GM23338 (cell line): ENCODE results near the gene SEZ6. TPM values are rescaled to one million over a fixed set of nuclear protein-coding genes. Genes with fewer than 3 reads are reported as not detected.

Source experiments
- ATAC-seq: fragments of 200-7000 bp; cut with Tn5 transposase; 3 replicates; pipeline ENCODE4 v1.9.1; 2020
- DNase-seq: peaks from one replicate; pipeline ENCODE4 v3.0.0-alpha.2; 2015; ENCODE audit warnings: low spot score
- H2AFZ ChIP-seq: fragments of 200-600 bp; sonication (generic); 2 replicates; pipeline ENCODE4 v1.8.0; 2016; ENCODE audit warnings: antibody characterized with exemption, mild to moderate bottlenecking, moderate library complexity
- H3F3A ChIP-seq: fragments of 200-600 bp; sonication (generic); replicated peaks from 2 replicates; pipeline ENCODE4 v1.8.0; 2017; ENCODE audit warnings: antibody characterized with exemption, mixed run types, low read depth
- H3K27ac ChIP-seq: fragments of 200-600 bp; sonication (generic); 2 replicates; pipeline ENCODE4 v1.6.1; 2016; ENCODE audit warnings: low read depth
- H3K27me3 ChIP-seq: fragments of 200-600 bp; sonication (generic); 2 replicates; pipeline ENCODE4 v1.8.0; 2016; ENCODE audit warnings: mild to moderate bottlenecking, mixed run types, moderate library complexity; ENCODE audit not compliant: insufficient read depth
- H3K36me3 ChIP-seq: fragments of 200-600 bp; sonication (generic); 2 replicates; pipeline ENCODE4 v1.8.0; 2016; ENCODE audit warnings: mild to moderate bottlenecking; ENCODE audit not compliant: insufficient read depth
- H3K4me1 ChIP-seq: fragments of 200-600 bp; sonication (generic); 2 replicates; pipeline ENCODE4 v1.8.0; 2016; ENCODE audit warnings: mild to moderate bottlenecking, moderate library complexity; ENCODE audit not compliant: insufficient read depth
- H3K4me2 ChIP-seq: fragments of 200-600 bp; sonication (generic); 2 replicates; pipeline ENCODE4 v1.7.1; 2017; ENCODE audit warnings: mixed run types
- H3K4me3 ChIP-seq: fragments of 200-600 bp; sonication (generic); 2 replicates; pipeline ENCODE4 v1.6.1; 2016; ENCODE audit warnings: mixed run types
- H3K79me2 ChIP-seq: fragments of 200-600 bp; sonication (generic); replicated peaks from 2 replicates; pipeline ENCODE4 v1.8.0; 2017; ENCODE audit warnings: mild to moderate bottlenecking; ENCODE audit not compliant: insufficient read depth
- H3K9me2 ChIP-seq: fragments of 200-600 bp; sonication (generic); 2 replicates; pipeline ENCODE4 v1.8.0; 2017; ENCODE audit not compliant: insufficient read depth
- H4K20me1 ChIP-seq: fragments of 200-600 bp; sonication (generic); replicated peaks from 2 replicates; pipeline ENCODE4 v1.8.0; 2017; ENCODE audit warnings: mild to moderate bottlenecking; ENCODE audit not compliant: insufficient read depth
- H3K27ac Mint-ChIP-seq: 2 replicates; pipeline ENCODE4 v1.8.0; 2020; ENCODE audit warnings: inconsistent platforms, mild to moderate bottlenecking, moderate library complexity, mixed read lengths
- H3K27me3 Mint-ChIP-seq: 3 replicates; pipeline ENCODE4 v1.8.0; 2022; ENCODE audit warnings: low read depth, mild to moderate bottlenecking, moderate library complexity, mixed read lengths, inconsistent platforms; ENCODE audit not compliant: insufficient read depth, poor library complexity
- H3K36me3 Mint-ChIP-seq: 3 replicates; pipeline ENCODE4 v1.8.0; 2021; ENCODE audit warnings: low read depth, mild to moderate bottlenecking, inconsistent platforms, moderate library complexity, mixed read lengths
- H3K4me1 Mint-ChIP-seq: 3 replicates; pipeline ENCODE4 v1.8.0; 2020; ENCODE audit warnings: mild to moderate bottlenecking, inconsistent platforms, mixed read lengths
- H3K4me3 Mint-ChIP-seq: 3 replicates; pipeline ENCODE4 v1.8.0; 2021; ENCODE audit warnings: moderate library complexity, mild to moderate bottlenecking, inconsistent platforms, mixed read lengths
- H3K9me3 Mint-ChIP-seq: 3 replicates; pipeline ENCODE4 v1.8.0; 2020; ENCODE audit warnings: moderate library complexity, mild to moderate bottlenecking, inconsistent platforms, mixed read lengths
- CREB1 ChIP-seq: fragments of 250-450 bp; sonication (Bioruptor Pico); IDR thresholded peaks from 2 replicates; pipeline ENCODE4 v1.5.0; 2020; ENCODE audit warnings: low read depth, mild to moderate bottlenecking, moderate library complexity
- CTCF ChIP-seq, 2 experiments: fragments of 200-600 bp in 1 of 2; sonication (generic) in 1 of 2; conservative IDR thresholded peaks; 2 replicates each; pipeline versions ENCODE4 v1.5.1 to v1.6.1; 2016 to 2017; ENCODE audit warnings: antibody characterized with exemption in 2 of 2, low read depth in 2 of 2, mild to moderate bottlenecking in 2 of 2, moderate library complexity in 1 of 2
- ETS1 ChIP-seq: IDR thresholded peaks from 2 replicates; pipeline ENCODE4 v1.6.1; 2016; ENCODE audit warnings: antibody characterized with exemption
- EZH2 ChIP-seq: fragments of 200-600 bp; sonication (generic); IDR thresholded peaks from one replicate; pipeline ENCODE4 v1.8.0; 2017; ENCODE audit warnings: antibody characterized with exemption, mild to moderate bottlenecking, low read depth; ENCODE audit not compliant: unreplicated experiment
- EZH2phosphoT487 ChIP-seq: fragments of 200-600 bp; sonication (generic); IDR thresholded peaks from one replicate; pipeline ENCODE4 v1.8.1; 2018; ENCODE audit warnings: antibody characterized with exemption; ENCODE audit not compliant: unreplicated experiment
- JUNB ChIP-seq: IDR thresholded peaks from one replicate; pipeline ENCODE4 v1.6.1; 2016; ENCODE audit warnings: antibody characterized with exemption; ENCODE audit not compliant: unreplicated experiment
- NANOG ChIP-seq: IDR thresholded peaks from 2 replicates; pipeline ENCODE4 v1.6.1; 2016; ENCODE audit warnings: antibody characterized with exemption, borderline replicate concordance
- ZNF114 ChIP-seq: fragments of 250-450 bp; sonication (Bioruptor Pico); IDR thresholded peaks from 2 replicates; pipeline ENCODE4 v1.5.0; 2020; ENCODE audit warnings: mild to moderate bottlenecking, moderate library complexity
- ZNF462 ChIP-seq: fragments of 250-450 bp; sonication (Bioruptor Pico); IDR thresholded peaks from 2 replicates; pipeline ENCODE4 v1.5.0; 2020; ENCODE audit warnings: mild to moderate bottlenecking, moderate library complexity
- polyA plus RNA-seq: library from polyadenylated mRNA; unstranded; fragments of >200 nt; fragmentation: Nextera tagmentation; extraction: Ambion mirVana; gene quantifications from 2 replicates; pipeline ENCODE4 v1.2.1, GENCODE V29; 2016
- total RNA-seq: library from RNA; depleted of rRNA; stranded (reverse); fragments of >200 nt; shearing (Covaris generic); gene quantifications from 2 replicates; pipeline ENCODE4 v1.2.3, GENCODE V29; 2014

SEZ6 gene
- total and polyA plus RNA-seq, 2 experiments from 2014 or later: 1.0 to 6.5 TPM

GRCh38 chr17:29004081-29004692 lies 1.6 kb downstream of the SEZ6 start (continued):
- TF ChIP-seq ZNF462 (CRISPR knock-in tag): no peak

- H3F3A ChIP-seq: no peaks in the 10 kb centered on the region; the same call in 1 of the 2 replicates
- ATAC-seq: no peak
- no peak overlapping the region for H2AFZ ChIP-seq
- no peaks in the 10 kb centered on the region for H4K20me1 ChIP-seq
- no peak overlapping the region for H3K27ac ChIP-seq
- no peaks in the 10 kb centered on the region for H3K36me3 Mint-ChIP-seq
- no peak for DNase-seq
- H3K27ac Mint-ChIP-seq: no peak overlapping the region
- peaks cover 60% of the 10 kb centered on the region for H3K4me1 ChIP-seq
- H3K4me3 ChIP-seq: no peak overlapping the region
- H3K27me3 ChIP-seq: peaks cover 46% of the 10 kb centered on the region
- H3K79me2 ChIP-seq: no peaks in the 10 kb centered on the region
- peak overlapping the region; percentile 73; the same call in 1 of the 2 replicates for H3K4me2 ChIP-seq
- H3K4me1 Mint-ChIP-seq: peaks cover 52% of the 10 kb centered on the region
- no peaks in the 10 kb centered on the region for H3K9me2 ChIP-seq
- no peaks in the 10 kb centered on the region; the same call in 2 of the 3 replicates for H3K9me3 Mint-ChIP-seq
- no peak overlapping the region; the same call in 2 of the 3 replicates for H3K4me3 Mint-ChIP-seq
- H3K36me3 ChIP-seq: no peaks in the 10 kb centered on the region
- H3K27me3 Mint-ChIP-seq: peaks cover 42% of the 10 kb centered on the region
- TF ChIP-seq CTCF (conservative IDR thresholded peaks at IDR 0.05; ENCODE audit: low read depth in 2 of 2) (no peak), NANOG (no peak), ZNF114 (CRISPR knock-in tag) (no peak), CREB1 (no peak), EZH2phosphoT487 (no peak), JUNB (no peak), EZH2 (no peak), ETS1 (no peak)
Measured at GRCh38 chr17:29003289-29003688, 2.5 kb downstream of the SEZ6 start.
